WTC11 (cell line): ENCODE data around the gene NOL4L. TPM values are rescaled to one million over a fixed set of nuclear protein-coding genes. Genes with fewer than 3 reads are reported as not detected.
A peak's percentile ranks its signal among the peaks of the same experiment; 100 is the strongest.

Experiments used
- ATAC-seq: fragments of 200-7000 bp; cut with Tn5 transposase; 2 replicates; pipeline ENCODE4 v1.10.0; 2021; ENCODE audit warnings: mild to moderate bottlenecking, moderate library complexity
- CTCF ChIA-PET: fragments of 300-600 bp; sonication (Branson Sonifier 250); formaldehyde crosslinking; loops from one replicate; lab custom pipeline; 2021; ENCODE audit warnings: antibody characterized with exemption; lab: Charles Lee
- POLR2A ChIA-PET: fragments of 350-600 bp; sonication (Branson Sonifier 250); formaldehyde crosslinking; loops from one replicate; lab custom pipeline; 2021; ENCODE audit warnings: antibody characterized with exemption; lab: Charles Lee
- DNase-seq: peaks from one replicate; pipeline ENCODE4 v3.0.0; 2021; ENCODE audit warnings: low spot score
- H3K27ac Mint-ChIP-seq: 2 replicates; pipeline ENCODE4 v1.8.0; 2021; ENCODE audit warnings: mixed read lengths
- H3K27me3 Mint-ChIP-seq: 2 replicates; pipeline ENCODE4 v1.8.0; 2021; ENCODE audit warnings: low read depth, mild to moderate bottlenecking, moderate library complexity, mixed read lengths
- H3K36me3 Mint-ChIP-seq: 2 replicates; pipeline ENCODE4 v1.8.0; 2021; ENCODE audit warnings: mixed read lengths
- H3K4me1 Mint-ChIP-seq: 2 replicates; pipeline ENCODE4 v1.8.0; 2022; ENCODE audit warnings: mixed read lengths
- H3K4me3 Mint-ChIP-seq: 2 replicates; pipeline ENCODE4 v1.8.0; 2021; ENCODE audit warnings: mild to moderate bottlenecking, moderate library complexity, mixed read lengths
- H3K9me3 Mint-ChIP-seq: 2 replicates; pipeline ENCODE4 v1.8.0; 2021; ENCODE audit warnings: mixed read lengths
- AFF4 ChIP-seq: sonication (generic); formaldehyde crosslinking; IDR thresholded peaks from 2 replicates; pipeline ENCODE4 v1.8.1; 2023; ENCODE audit warnings: mild to moderate bottlenecking, missing genetic modification reagents, borderline replicate concordance
- ELF4 ChIP-seq: sonication (generic); formaldehyde crosslinking; IDR thresholded peaks from 2 replicates; pipeline ENCODE4 v1.8.1; 2022; ENCODE audit warnings: low read depth, mild to moderate bottlenecking, moderate library complexity, missing genetic modification reagents
- ESRRA ChIP-seq: sonication (generic); formaldehyde crosslinking; IDR thresholded peaks from 2 replicates; pipeline ENCODE4 v1.8.1; 2022; ENCODE audit warnings: mild to moderate bottlenecking, missing genetic modification reagents, borderline replicate concordance
- IRF2 ChIP-seq: sonication (generic); formaldehyde crosslinking; IDR thresholded peaks from 2 replicates; pipeline ENCODE4 v1.8.0; 2022; ENCODE audit warnings: low read depth, missing genetic modification reagents, borderline replicate concordance
- JAZF1 ChIP-seq: fragments of 250-450 bp; sonication (Bioruptor Pico); IDR thresholded peaks from 2 replicates; pipeline ENCODE4 v1.9.0; 2021; ENCODE audit warnings: moderate library complexity, mild to moderate bottlenecking, inconsistent platforms
- NFYB ChIP-seq: sonication (generic); formaldehyde crosslinking; conservative IDR thresholded peaks from 2 replicates; pipeline ENCODE4 v1.8.0; 2022; ENCODE audit warnings: low read depth, missing genetic modification reagents
- NR2C2 ChIP-seq: sonication (generic); formaldehyde crosslinking; IDR thresholded peaks from 2 replicates; pipeline ENCODE4 v1.8.0; 2022; ENCODE audit warnings: mild to moderate bottlenecking, missing genetic modification reagents
- NR3C1 ChIP-seq: sonication (generic); formaldehyde crosslinking; conservative IDR thresholded peaks from 2 replicates; pipeline ENCODE4 v1.8.1; 2023; ENCODE audit warnings: low read depth, mild to moderate bottlenecking, missing genetic modification reagents
- SMAD4 ChIP-seq: sonication (generic); formaldehyde crosslinking; IDR thresholded peaks from 2 replicates; pipeline ENCODE4 v1.8.0; 2022; ENCODE audit warnings: mild to moderate bottlenecking, missing genetic modification reagents
- USF2 ChIP-seq: sonication (generic); formaldehyde crosslinking; IDR thresholded peaks from 2 replicates; pipeline ENCODE4 v1.8.1; 2023; ENCODE audit warnings: mild to moderate bottlenecking, missing genetic modification reagents, moderate library complexity
- ZNF423 ChIP-seq: fragments of 250-450 bp; sonication (Bioruptor Pico); IDR thresholded peaks from 2 replicates; pipeline ENCODE4 v2.1.2; 2022; ENCODE audit warnings: mild to moderate bottlenecking, moderate library complexity
- total RNA-seq: library from RNA; stranded (reverse); gene quantifications from 3 replicates; pipeline ENCODE4 v1.2.3, GENCODE V29; 2021
- TF ChIP-seq, protein P1 (sequence below): fragments of 250-450 bp; sonication (Bioruptor Pico); IDR thresholded peaks from 2 replicates; pipeline ENCODE4 v2.1.2; 2022; ENCODE audit warnings: mild to moderate bottlenecking, moderate library complexity

NOL4L gene
- total RNA-seq, 1 experiment from 2014 or later: 29.0 TPM

- H3K27me3 Mint-ChIP-seq: no peaks in the 10 kb centered on the region
- H3K27ac Mint-ChIP-seq: no peak overlapping the region
- ATAC-seq (no peak), DNase-seq (no peak)
- peaks cover 9% of the 10 kb centered on the region; the same call in 1 of the 2 replicates for H3K36me3 Mint-ChIP-seq
- H3K4me3 Mint-ChIP-seq: no peak overlapping the region
- ChIA-PET POLR2A (interaction anchor here (0.5 kb wide), 1 partner anchor 251 kb away, joined by 3 read pairs; no protein-coding TSS in a partner anchor), CTCF (interaction anchor here (0.6 to 2.9 kb wide), 13 partner anchors 9 to 365 kb away, joined by 3 to 19 read pairs (median 3); no protein-coding TSS in a partner anchor)
- no peaks in the 10 kb centered on the region for H3K9me3 Mint-ChIP-seq
- H3K4me1 Mint-ChIP-seq: peaks cover 13% of the 10 kb centered on the region
- TF ChIP-seq ZNF423 (CRISPR knock-in tag) (no peak), NFYB (CRISPR knock-in tag) (no peak)
- TF ChIP-seq, all 79 proteins: peak for 0
These were observed 129.0 kb downstream of the NOL4L start for GRCh38 chr20:32455901-32456701.

- no peak overlapping the region for H3K4me3 Mint-ChIP-seq
- no peak for TF ChIP-seq NFYB (CRISPR knock-in tag)
- no peak for TF ChIP-seq ELF4 (CRISPR knock-in tag)
- TF ChIP-seq USF2: no peak
- TF ChIP-seq NR3C1 (CRISPR knock-in tag): no peak
- TF ChIP-seq ESRRA (CRISPR knock-in tag): no peak
- TF ChIP-seq, protein P1, sequence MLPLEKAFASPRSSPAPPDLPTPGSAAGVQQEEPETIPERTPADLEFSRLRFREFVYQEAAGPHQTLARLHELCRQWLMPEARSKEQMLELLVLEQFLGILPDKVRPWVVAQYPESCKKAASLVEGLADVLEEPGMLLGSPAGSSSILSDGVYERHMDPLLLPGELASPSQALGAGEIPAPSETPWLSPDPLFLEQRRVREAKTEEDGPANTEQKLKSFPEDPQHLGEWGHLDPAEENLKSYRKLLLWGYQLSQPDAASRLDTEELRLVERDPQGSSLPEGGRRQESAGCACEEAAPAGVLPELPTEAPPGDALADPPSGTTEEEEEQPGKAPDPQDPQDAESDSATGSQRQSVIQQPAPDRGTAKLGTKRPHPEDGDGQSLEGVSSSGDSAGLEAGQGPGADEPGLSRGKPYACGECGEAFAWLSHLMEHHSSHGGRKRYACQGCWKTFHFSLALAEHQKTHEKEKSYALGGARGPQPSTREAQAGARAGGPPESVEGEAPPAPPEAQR: no peak
- TF ChIP-seq NR2C2 (CRISPR knock-in tag): no peak
- TF ChIP-seq AFF4 (CRISPR knock-in tag): no peak
- no peak for TF ChIP-seq JAZF1 (CRISPR knock-in tag)
- no peak for TF ChIP-seq IRF2 (CRISPR knock-in tag)
- TF ChIP-seq SMAD4 (CRISPR knock-in tag): no peak
- peaks cover 9% of the 10 kb centered on the region; the same call in 1 of the 2 replicates for H3K36me3 Mint-ChIP-seq
- ATAC-seq (no peak), DNase-seq (no peak)
- no peaks in the 10 kb centered on the region for H3K9me3 Mint-ChIP-seq
- H3K27ac Mint-ChIP-seq: peak overlapping the region; percentile 80; the same call in 1 of the 2 replicates
- no peaks in the 10 kb centered on the region for H3K27me3 Mint-ChIP-seq
- CTCF ChIA-PET: interaction anchor here (1.2 to 2.9 kb wide), 5 partner anchors 8 to 52 kb away, joined by 3 to 19 read pairs (median 4); no protein-coding TSS in a partner anchor
- peaks cover 13% of the 10 kb centered on the region for H3K4me1 Mint-ChIP-seq
- POLR2A ChIA-PET: no interaction called here
These were observed 129.8 kb downstream of the NOL4L start for GRCh38 chr20:32455171-32455900.
